Kidney epithelial cell (primary cell): Measurements from ENCODE around the gene PPP6R1. TPM values are rescaled to one million over a fixed set of nuclear protein-coding genes. Genes with fewer than 3 reads are reported as not detected.

Experiments used
- DNase-seq: peaks from one replicate; pipeline ENCODE4 v3.0.0-alpha.2; 2010; ENCODE audit warnings: low read depth
- H3K27me3 ChIP-seq: 2 replicates; pipeline ENCODE4 v1.6.0; 2011; ENCODE audit warnings: low read length; ENCODE audit not compliant: control insufficient read depth, insufficient read depth
- H3K36me3 ChIP-seq: 2 replicates; pipeline ENCODE4 v1.5.1; 2011; ENCODE audit warnings: low read length; ENCODE audit not compliant: control insufficient read depth, insufficient read depth
- H3K4me3 ChIP-seq: 2 replicates; pipeline ENCODE4 v1.5.1; 2011; ENCODE audit warnings: low read depth, mild to moderate bottlenecking, control low read depth, low read length
- total RNA-seq: library from RNA; depleted of rRNA; stranded (reverse); fragments of >200 nt; gene quantifications from 2 replicates; pipeline ENCODE4 v1.2.3, GENCODE V29; 2015
- TF ChIP-seq, protein P1 (sequence below): IDR thresholded peaks from 2 replicates; pipeline ENCODE4 v1.5.1; 2011; ENCODE audit warnings: mild to moderate bottlenecking, moderate library complexity, low read length, control low read depth, inconsistent platforms; ENCODE audit not compliant: insufficient read depth, poor library complexity, severe bottlenecking

Gene PPP6R1
- total RNA-seq, 1 donor from 2014 or later: 41.5 TPM

- TF ChIP-seq, protein P1, sequence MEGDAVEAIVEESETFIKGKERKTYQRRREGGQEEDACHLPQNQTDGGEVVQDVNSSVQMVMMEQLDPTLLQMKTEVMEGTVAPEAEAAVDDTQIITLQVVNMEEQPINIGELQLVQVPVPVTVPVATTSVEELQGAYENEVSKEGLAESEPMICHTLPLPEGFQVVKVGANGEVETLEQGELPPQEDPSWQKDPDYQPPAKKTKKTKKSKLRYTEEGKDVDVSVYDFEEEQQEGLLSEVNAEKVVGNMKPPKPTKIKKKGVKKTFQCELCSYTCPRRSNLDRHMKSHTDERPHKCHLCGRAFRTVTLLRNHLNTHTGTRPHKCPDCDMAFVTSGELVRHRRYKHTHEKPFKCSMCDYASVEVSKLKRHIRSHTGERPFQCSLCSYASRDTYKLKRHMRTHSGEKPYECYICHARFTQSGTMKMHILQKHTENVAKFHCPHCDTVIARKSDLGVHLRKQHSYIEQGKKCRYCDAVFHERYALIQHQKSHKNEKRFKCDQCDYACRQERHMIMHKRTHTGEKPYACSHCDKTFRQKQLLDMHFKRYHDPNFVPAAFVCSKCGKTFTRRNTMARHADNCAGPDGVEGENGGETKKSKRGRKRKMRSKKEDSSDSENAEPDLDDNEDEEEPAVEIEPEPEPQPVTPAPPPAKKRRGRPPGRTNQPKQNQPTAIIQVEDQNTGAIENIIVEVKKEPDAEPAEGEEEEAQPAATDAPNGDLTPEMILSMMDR: no peak
- no peak for DNase-seq
- no peak overlapping the region for H3K4me3 ChIP-seq
- H3K36me3 ChIP-seq: peaks cover 9% of the 10 kb centered on the region
- no peaks in the 10 kb centered on the region for H3K27me3 ChIP-seq
Measured at GRCh38 chr19:55242517-55242916, 16.3 kb downstream of the PPP6R1 start.

DNA sequence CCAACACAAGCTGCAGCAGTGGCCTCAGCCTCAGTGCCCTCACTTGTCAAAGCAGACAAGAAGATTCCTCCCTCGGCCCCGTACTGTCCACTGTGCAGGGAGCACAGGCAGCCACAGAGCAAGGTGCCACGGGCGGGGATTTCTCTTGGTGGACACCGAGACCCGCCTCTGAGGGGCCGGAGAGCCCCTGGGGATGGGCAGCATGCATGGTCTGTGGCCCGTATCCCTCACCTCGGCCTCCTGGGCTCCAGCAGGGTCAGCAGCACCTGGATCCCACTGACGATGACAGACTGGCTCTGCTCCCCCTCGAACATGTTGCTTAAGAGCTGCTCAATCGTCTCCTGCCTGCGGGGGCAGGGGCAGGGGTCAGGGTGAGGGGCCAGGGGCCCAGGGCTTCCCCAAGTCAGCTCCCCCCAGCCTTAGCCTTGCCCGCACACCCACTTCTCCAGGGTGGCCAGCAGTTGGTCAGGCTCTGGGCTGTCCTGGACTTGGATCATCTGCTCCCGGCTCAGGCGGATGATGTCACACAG is 16.8 kb downstream of the PPP6R1 start:
- Histone ChIP-seq H3K4me3 (no peak overlapping the region), H3K27me3 (no peaks in the 10 kb centered on the region), H3K36me3 (peaks cover 9% of the 10 kb centered on the region)
- DNase-seq: no peak
- TF ChIP-seq, protein P1: no peak

GRCh38 chr19:55241143-55241934 is 17.5 kb downstream of the PPP6R1 start:
- peaks cover 12% of the 10 kb centered on the region for H3K36me3 ChIP-seq

GRCh38 chr19:55240713-55241020 is 18.1 kb downstream of the PPP6R1 start:
- TF ChIP-seq, protein P1: no peak
- peaks cover 12% of the 10 kb centered on the region for H3K36me3 ChIP-seq

More at GRCh38 chr19:55241143-55241934, 17.5 kb downstream of the PPP6R1 start:
- no peak for DNase-seq
- TF ChIP-seq, protein P1: no peak
- H3K27me3 ChIP-seq: no peaks in the 10 kb centered on the region
- H3K4me3 ChIP-seq: no peak overlapping the region

GRCh38 chr19:55239004-55239403 is 19.8 kb downstream of the PPP6R1 start:
- TF ChIP-seq, protein P1: no peak
- no peak for DNase-seq
- Histone ChIP-seq H3K36me3 (peaks cover 12% of the 10 kb centered on the region), H3K27me3 (no peaks in the 10 kb centered on the region), H3K4me3 (no peak overlapping the region)

More at GRCh38 chr19:55240713-55241020, 18.1 kb downstream of the PPP6R1 start:
- no peaks in the 10 kb centered on the region for H3K27me3 ChIP-seq
- H3K4me3 ChIP-seq: no peak overlapping the region
- DNase-seq: no peak
